DMS 273 (cell line): ENCODE data around the gene KATNAL1.
"Not testable (repeated sequence)": the region's sequence is repeated elsewhere in the genome, so short reads cannot be mapped to it uniquely, and the experiment has no call there.

Experiments used
- DNase-seq: peaks from one replicate; lab custom pipeline; 2025; ENCODE audit not compliant: unreplicated experiment; lab: John Stamatoyannopoulos, UW

Gene KATNAL1

GRCh38 chr13:30222254-30222653 is 85.1 kb downstream of the KATNAL1 start:
- DNase-seq = no peak

- DNase-seq = no peak
Measured at GRCh38 chr13:30216111-30216510, 91.2 kb downstream of the KATNAL1 start.

- DNase-seq = no peak
Measured at GRCh38 chr13:30212256-30212655, 95.1 kb downstream of the KATNAL1 start.

DNA sequence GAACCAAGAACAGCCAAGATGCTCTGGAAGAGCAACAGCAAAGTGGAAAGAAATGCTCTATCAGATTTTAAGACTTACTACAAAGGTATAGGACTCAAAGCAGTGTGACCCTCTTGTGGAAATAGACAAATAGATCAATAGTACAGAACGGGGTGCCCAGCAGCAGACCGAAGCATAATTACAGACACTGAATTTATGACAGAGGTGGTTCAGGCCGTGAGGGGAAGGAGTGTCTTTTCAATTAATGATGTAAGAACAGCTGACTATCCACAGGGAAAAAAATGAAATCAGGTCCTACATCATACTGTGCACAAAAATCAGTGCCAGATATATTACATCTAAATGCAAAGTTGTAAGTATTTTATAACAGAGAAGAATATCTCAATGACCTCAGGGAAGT is 95.6 kb downstream of the KATNAL1 start:
- no peak for DNase-seq

DNA sequence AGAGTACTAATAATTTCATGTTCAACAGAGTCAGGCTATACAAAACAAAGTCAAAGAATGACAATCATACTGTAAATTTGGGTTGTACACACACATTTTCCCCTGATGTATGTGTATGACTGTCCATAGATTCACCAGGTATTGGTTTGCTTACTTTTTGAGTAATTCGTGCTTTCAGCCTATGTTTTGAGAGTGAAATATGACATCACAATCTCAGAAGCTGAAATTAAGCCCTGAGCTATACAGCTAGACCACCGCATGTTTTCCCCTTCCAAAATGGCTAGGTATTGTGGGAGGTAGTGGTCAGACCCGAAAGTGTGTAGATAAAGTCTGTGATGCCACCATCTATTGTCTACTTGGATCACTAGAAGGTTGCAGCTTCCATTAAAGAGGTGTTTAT is 102.8 kb downstream of the KATNAL1 start:
- no peak for DNase-seq

GRCh38 chr13:30196025-30196424 is 111.3 kb downstream of the KATNAL1 start:
- no peak for DNase-seq

GRCh38 chr13:30194906-30195305 is 112.4 kb downstream of the KATNAL1 start:
- no peak for DNase-seq

DNA sequence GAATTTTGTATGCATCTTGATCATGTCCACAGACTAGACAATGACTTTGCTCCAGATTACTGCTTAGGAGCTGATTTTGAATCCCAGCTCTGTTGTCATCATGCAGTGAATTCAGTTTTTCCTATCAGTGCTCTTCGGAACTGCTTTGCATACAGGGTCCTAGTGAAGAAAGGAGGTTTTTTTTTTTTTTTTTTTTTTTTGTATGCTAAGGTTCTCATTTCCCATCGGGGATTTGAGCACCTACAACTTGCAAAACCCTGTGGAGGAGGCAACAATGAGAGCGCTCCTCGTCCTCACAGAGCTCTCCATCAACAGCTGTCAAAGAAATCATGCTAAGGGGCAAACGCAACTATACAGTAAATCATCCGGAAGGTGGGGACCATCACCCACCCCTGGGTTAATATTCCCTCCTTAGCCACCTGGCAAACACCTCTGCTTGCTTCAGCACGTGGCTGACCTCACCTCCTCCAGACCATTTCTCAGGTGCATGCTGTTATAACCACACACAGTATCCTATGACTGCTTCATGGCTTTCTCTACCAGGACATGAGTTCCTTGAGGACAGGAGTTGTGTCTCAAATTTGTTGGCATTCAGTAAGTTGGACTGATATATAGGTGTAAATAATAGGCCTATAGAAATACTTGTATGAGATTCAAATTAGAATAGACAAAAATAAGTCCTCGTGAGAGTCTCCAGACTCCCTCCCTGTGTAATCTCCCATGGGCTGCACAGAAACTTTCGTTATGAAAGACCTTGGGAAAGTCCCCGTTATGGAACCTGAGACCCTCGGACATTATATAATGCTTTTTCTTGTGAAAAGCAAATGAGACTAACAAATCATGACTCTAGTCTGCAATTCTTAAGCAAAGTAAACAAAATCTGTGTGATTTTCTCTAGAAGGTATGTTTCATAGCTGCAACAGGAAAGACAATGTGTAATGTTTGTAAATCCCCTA is 113.8 kb downstream of the KATNAL1 start:
- no peak for DNase-seq

- DNase-seq = no peak
Measured at GRCh38 chr13:30192320-30193093, 114.8 kb downstream of the KATNAL1 start.

- DNase-seq = no peak
Measured at GRCh38 chr13:30191491-30192100, 115.8 kb downstream of the KATNAL1 start.

GRCh38 chr13:30186634-30187415 is 120.5 kb downstream of the KATNAL1 start:
- DNase-seq = peak; percentile 6

DNA sequence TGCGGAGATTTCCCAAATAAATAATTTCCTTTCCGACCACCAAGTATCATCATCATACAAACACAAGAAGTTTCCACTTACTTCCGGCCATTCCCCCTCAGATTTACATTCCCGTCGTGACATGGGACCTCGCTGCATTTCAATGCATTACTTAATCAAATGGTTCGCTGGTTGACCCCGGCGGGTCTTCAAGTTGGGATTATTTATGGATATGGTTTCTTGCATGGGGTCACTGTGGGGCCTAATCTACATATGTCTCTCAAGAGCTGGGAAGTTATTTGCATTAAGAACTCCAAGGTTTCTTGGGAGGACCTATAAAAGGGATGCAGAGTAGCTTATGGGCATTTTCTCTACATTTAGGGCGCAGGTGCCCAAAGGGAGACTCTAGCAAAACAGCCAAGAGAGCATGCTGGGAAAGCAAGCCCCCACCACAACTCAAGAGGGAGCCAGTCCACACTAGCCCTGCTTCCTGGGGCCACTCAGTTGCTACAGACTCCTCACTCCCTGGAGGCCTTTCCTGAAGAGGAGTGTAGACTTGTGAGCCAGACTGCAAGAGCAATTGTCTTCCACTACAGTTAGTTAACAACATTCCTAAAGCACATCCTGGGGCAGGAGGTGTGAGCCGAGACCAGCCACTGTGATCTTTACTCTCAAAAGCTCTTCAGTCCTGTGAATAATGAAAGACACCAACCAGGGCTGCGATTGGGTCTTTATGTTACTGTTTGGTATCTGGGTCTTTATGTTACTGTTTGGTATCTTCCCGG is 125.3 kb downstream of the KATNAL1 start:
- DNase-seq = peak; percentile 5

DNA sequence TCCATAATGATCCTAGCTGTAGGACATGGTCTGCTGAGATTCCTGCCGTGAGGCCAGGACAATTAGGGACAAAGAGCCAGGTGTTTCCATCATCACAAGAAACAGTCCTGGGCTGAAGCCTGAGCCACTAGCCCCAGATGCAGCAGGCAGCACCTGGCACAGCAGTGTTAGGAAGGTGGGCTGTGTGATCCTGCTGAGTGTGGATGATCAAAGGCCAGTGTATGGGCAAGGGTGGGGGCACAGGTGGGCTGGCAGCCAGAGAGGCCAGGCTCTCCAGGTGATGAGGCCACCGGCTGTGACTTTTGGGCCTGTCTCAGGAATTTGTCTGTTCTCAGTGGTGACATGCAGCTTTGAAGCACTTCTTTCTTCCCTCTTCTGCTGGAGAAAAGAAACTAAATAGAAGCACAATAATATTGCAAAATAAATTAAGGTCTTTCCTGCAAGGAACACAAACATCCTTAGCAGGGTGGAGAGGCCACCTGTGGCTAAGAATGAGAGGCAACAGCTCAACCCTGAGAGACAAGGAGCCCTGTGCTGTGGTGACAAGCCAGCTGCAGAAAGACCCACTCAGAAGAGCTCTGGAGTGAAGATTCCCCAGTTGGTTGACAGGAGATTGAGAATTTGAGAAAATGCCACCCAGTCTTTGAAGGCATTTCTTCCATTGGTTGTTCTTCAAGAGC is 127.6 kb downstream of the KATNAL1 start:
- no peak for DNase-seq

GRCh38 chr13:30178976-30179375 is 128.4 kb downstream of the KATNAL1 start:
- DNase-seq = no peak

DNA sequence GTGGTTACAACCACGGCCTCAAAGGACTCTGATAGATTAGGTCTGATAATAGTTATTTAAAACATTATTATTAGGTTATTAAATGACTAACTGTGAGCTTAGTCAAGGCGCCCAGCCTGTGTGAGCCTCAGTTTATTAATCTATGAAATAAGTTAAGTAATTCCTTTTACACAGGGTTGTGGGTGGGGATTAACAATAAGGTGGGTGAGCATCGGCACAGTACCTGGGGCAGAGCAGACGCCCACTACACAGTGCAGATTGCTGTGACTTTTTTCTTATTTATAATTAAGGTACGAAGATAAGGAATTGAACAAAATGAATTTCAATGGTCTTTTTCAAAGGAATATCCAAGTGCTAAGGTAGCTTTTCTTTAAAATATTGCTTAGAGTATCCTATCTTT is 132.2 kb downstream of the KATNAL1 start:
- DNase-seq = no peak

DNA sequence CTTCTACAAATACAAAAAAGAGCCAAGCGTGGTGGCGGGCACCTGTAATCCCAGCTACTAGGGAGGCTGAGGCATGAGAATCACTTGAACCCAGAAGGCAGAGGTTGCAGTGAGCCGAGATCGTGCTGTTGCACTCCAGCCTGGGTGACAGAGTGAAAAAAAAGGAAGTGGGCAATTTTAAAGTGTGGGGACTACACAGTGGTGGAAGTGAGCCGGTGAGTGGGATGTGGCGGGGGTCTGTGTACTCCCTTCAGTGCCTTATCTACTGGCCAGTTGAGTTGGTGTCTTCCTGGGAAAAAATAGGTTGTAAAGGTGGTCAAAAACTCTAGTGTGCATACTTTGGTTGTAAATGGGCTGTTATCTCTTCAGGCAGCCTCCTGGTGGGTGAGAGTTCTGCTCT is 133.1 kb downstream of the KATNAL1 start:
- not testable (repeated sequence) for DNase-seq

GRCh38 chr13:30173303-30173610 is 134.1 kb downstream of the KATNAL1 start:
- DNase-seq = no peak

- DNase-seq = no peak
Measured at GRCh38 chr13:30172593-30173302, 134.6 kb downstream of the KATNAL1 start.

DNA sequence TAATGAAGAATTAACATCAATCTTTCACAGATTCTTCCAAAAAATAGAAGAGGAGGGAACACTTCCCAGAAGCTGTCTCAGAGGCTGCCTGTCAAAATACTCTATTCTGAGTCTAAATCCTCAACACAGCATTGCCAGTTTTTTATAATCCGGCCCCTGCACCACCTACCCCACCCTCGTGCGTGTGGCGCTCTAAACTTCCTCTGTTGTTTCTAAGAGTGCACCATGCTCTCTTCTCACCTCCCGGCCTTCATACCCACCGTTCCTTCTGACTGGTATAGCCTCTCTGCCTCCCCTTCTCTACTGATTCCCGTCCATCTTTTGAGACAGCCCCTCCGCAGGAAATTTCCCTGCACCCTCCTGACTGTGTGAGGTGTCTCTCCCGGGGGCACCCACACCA is 136.8 kb downstream of the KATNAL1 start:
- DNase-seq = no peak
